Hepatocyte (in vitro differentiated cells): ENCODE data around the gene WDFY4. TPM values are rescaled to one million over a fixed set of nuclear protein-coding genes. Genes with fewer than 3 reads are reported as not detected.

Experiments
- DNase-seq: peaks from one replicate; pipeline ENCODE4 v3.0.0-alpha.2; 2016; ENCODE audit warnings: low spot score
- H2AFZ ChIP-seq: fragments of 200-600 bp; sonication (generic); 2 replicates; pipeline ENCODE4 v1.6.0; 2016; ENCODE audit warnings: antibody characterized with exemption, mild to moderate bottlenecking
- H3K27ac ChIP-seq: fragments of 200-600 bp; sonication (generic); 2 replicates; pipeline ENCODE4 v1.5.1; 2016; ENCODE audit warnings: mild to moderate bottlenecking
- H3K27me3 ChIP-seq: fragments of 200-600 bp; sonication (generic); 2 replicates; pipeline ENCODE4 v1.6.1; 2016
- H3K36me3 ChIP-seq: fragments of 200-600 bp; sonication (generic); replicated peaks from 2 replicates; pipeline ENCODE4 v1.5.1; 2016; ENCODE audit warnings: low read depth; ENCODE audit not compliant: insufficient read depth
- H3K4me1 ChIP-seq: fragments of 200-600 bp; sonication (generic); 2 replicates; pipeline ENCODE4 v1.5.1; 2016; ENCODE audit warnings: mild to moderate bottlenecking, moderate library complexity; ENCODE audit not compliant: insufficient read depth
- H3K4me2 ChIP-seq: fragments of 200-600 bp; sonication (generic); 2 replicates; pipeline ENCODE4 v1.6.0; 2016
- H3K4me3 ChIP-seq: fragments of 200-600 bp; sonication (generic); 2 replicates; pipeline ENCODE4 v1.5.1; 2016; ENCODE audit warnings: mild to moderate bottlenecking
- H3K79me2 ChIP-seq: fragments of 200-600 bp; sonication (generic); 2 replicates; pipeline ENCODE4 v1.6.0; 2017; ENCODE audit warnings: mild to moderate bottlenecking
- H3K9me2 ChIP-seq: fragments of 200-600 bp; sonication (generic); replicated peaks from 2 replicates; pipeline ENCODE4 v1.6.0; 2017; ENCODE audit warnings: mild to moderate bottlenecking; ENCODE audit not compliant: insufficient read depth
- H3K9me3 ChIP-seq: fragments of 200-600 bp; sonication (generic); 2 replicates; pipeline ENCODE4 v1.5.1; 2016; ENCODE audit warnings: low read depth, mild to moderate bottlenecking
- H4K20me1 ChIP-seq: fragments of 200-600 bp; sonication (generic); 2 replicates; pipeline ENCODE4 v1.6.0; 2016; ENCODE audit warnings: mild to moderate bottlenecking; ENCODE audit not compliant: insufficient read depth, poor library complexity, severe bottlenecking
- EZH2 ChIP-seq: fragments of 200-600 bp; sonication (generic); IDR thresholded peaks from 2 replicates; pipeline ENCODE4 v1.6.1; 2016; ENCODE audit warnings: antibody characterized with exemption, mild to moderate bottlenecking, borderline replicate concordance
- EZH2phosphoT487 ChIP-seq: fragments of 200-600 bp; sonication (generic); IDR thresholded peaks from one replicate; pipeline ENCODE4 v1.6.1; 2018; ENCODE audit warnings: antibody characterized with exemption, mild to moderate bottlenecking, low read depth, moderate library complexity; ENCODE audit not compliant: unreplicated experiment, severe bottlenecking
- WGBS: methylation state at CpG from one replicate; pipeline ENCODE4 v1.1.6; 2016; ENCODE audit warnings: low lambda C conversion rate; ENCODE audit errors: missing lambda C conversion rate; 5-methylcytosine and 5-hydroxymethylcytosine counted together
- polyA plus RNA-seq: library from polyadenylated mRNA; unstranded; fragments of >200 nt; fragmentation: Nextera tagmentation; extraction: Ambion mirVana; gene quantifications from 2 replicates; pipeline ENCODE4 v1.2.1, GENCODE V29; 2016
- total RNA-seq: library from RNA; depleted of rRNA; stranded (reverse); fragments of >200 nt; gene quantifications from 2 replicates; pipeline ENCODE4 v1.2.3, GENCODE V29; 2014
- TF ChIP-seq, protein P1 (sequence below): fragments of 200-600 bp; sonication (generic); IDR thresholded peaks from 2 replicates; pipeline ENCODE4 v1.5.1; 2016; ENCODE audit warnings: antibody characterized with exemption, mild to moderate bottlenecking; ENCODE audit not compliant: poor library complexity

The WDFY4 gene
- total and polyA plus RNA-seq, 2 experiments from 2014 or later = 0.43 to 0.91 TPM

DNA sequence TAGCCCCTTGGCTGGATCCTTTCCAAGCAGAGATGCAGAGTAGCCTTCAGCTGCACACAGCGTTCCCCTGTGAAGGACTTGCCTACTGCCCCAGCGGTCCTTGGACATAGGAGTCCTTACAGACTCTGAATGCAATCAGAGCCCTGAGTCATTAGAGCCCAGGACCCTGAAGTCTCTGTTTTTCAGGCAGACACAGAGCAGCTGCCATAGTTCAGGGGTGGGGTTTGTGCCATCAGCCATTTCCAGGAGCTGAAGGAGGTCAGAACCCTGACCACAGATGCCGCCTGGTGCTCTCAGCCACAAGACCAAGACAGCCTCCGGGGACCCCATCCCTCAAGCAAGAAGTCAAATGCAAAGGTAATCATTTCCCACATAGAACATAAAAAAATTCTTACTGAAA is 32.8 kb upstream of the WDFY4 start:
- Histone ChIP-seq H3K79me2 (no peaks in the 10 kb centered on the region), H3K4me3 (no peak overlapping the region), H3K36me3 (no peaks in the 10 kb centered on the region), H3K27me3 (peaks cover 12% of the 10 kb centered on the region), H3K4me2 (no peak overlapping the region), H4K20me1 (no peaks in the 10 kb centered on the region), H3K9me3 (no peaks in the 10 kb centered on the region), H3K9me2 (no peaks in the 10 kb centered on the region), H3K27ac (no peak overlapping the region), H3K4me1 (peaks cover 5% of the 10 kb centered on the region), H2AFZ (no peak overlapping the region)
- TF ChIP-seq EZH2phosphoT487 = no peak
- TF ChIP-seq EZH2 = no peak
- TF ChIP-seq, protein P1, sequence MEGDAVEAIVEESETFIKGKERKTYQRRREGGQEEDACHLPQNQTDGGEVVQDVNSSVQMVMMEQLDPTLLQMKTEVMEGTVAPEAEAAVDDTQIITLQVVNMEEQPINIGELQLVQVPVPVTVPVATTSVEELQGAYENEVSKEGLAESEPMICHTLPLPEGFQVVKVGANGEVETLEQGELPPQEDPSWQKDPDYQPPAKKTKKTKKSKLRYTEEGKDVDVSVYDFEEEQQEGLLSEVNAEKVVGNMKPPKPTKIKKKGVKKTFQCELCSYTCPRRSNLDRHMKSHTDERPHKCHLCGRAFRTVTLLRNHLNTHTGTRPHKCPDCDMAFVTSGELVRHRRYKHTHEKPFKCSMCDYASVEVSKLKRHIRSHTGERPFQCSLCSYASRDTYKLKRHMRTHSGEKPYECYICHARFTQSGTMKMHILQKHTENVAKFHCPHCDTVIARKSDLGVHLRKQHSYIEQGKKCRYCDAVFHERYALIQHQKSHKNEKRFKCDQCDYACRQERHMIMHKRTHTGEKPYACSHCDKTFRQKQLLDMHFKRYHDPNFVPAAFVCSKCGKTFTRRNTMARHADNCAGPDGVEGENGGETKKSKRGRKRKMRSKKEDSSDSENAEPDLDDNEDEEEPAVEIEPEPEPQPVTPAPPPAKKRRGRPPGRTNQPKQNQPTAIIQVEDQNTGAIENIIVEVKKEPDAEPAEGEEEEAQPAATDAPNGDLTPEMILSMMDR = no peak
- DNase-seq = no peak
- WGBS = 94% methylated on average over 4 of the region's 4 CpGs

DNA sequence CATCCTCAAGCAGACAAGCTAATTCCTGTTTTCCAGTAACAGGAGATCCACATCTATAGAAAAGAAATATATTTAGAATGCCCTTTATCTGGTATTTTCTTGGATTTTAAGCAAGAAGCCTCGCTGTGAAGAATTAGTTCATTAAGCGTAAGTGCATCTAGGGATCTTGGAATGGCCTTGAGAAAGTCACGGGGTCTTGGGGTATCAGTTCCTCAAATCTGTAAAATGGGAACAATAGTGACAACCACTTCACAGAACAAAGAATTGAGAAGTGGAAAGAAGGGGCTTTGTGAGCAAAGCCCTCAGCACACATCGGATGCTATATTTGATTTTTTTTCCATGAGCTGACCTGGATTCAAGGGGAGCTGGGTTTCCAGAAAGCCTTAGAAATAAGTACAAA is 32.3 kb upstream of the WDFY4 start:
- H3K27me3 ChIP-seq = peaks cover 12% of the 10 kb centered on the region
- WGBS = 93% methylated on average over 4 of the region's 4 CpGs
- no peak for DNase-seq
- H2AFZ ChIP-seq = no peak overlapping the region
- H3K9me3 ChIP-seq = no peaks in the 10 kb centered on the region
- H4K20me1 ChIP-seq = no peaks in the 10 kb centered on the region
- no peak overlapping the region for H3K4me2 ChIP-seq
- H3K27ac ChIP-seq = no peak overlapping the region
- no peaks in the 10 kb centered on the region for H3K36me3 ChIP-seq
- peaks cover 5% of the 10 kb centered on the region for H3K4me1 ChIP-seq
- TF ChIP-seq, protein P1 = no peak
- TF ChIP-seq EZH2 (no peak), EZH2phosphoT487 (no peak)
- no peak overlapping the region for H3K4me3 ChIP-seq
- no peaks in the 10 kb centered on the region for H3K9me2 ChIP-seq
- H3K79me2 ChIP-seq = no peaks in the 10 kb centered on the region

DNA sequence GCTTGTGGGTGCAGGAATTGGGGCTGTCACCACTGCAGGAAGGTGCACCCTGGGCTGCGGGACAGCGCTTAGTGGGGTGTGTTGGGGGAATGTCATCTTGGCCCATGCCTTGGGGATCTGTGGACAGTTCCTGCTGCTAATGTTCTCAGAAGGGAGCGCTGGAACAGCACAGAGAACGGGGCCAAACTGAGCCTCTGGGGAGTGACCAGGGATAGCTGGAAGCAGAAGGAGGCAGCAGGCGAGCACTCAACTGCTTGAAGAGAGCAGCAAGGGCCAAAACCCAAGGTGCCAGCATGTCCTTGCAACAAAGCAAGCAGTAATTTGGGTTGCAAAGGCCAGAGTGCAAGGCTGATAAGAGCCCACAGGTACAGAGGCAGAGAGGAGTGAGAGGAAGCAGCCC is 31.3 kb upstream of the WDFY4 start:
- no peak for DNase-seq
- Histone ChIP-seq H2AFZ (no peak overlapping the region), H3K27me3 (peaks cover 12% of the 10 kb centered on the region), H3K4me3 (no peak overlapping the region), H3K36me3 (no peaks in the 10 kb centered on the region), H3K9me2 (no peaks in the 10 kb centered on the region), H3K79me2 (no peaks in the 10 kb centered on the region), H3K4me2 (no peak overlapping the region), H4K20me1 (no peaks in the 10 kb centered on the region), H3K9me3 (no peaks in the 10 kb centered on the region), H3K27ac (no peak overlapping the region), H3K4me1 (peaks cover 5% of the 10 kb centered on the region)
- TF ChIP-seq EZH2phosphoT487 (no peak), EZH2 (no peak)
- TF ChIP-seq, protein P1 = no peak
- WGBS = 74% methylated on average over 5 of the region's 5 CpGs
